Upper lobe of left lung (tissue), 6 donors: ENCODE data around the gene MYBPH. TPM values are rescaled to one million over a fixed set of nuclear protein-coding genes. Genes with fewer than 3 reads are reported as not detected.
A peak's percentile ranks its signal among the peaks of the same experiment; 100 is the strongest.

Experiments
- ATAC-seq, 2 donors: fragments of 200-7000 bp; cut with Tn5 transposase; one replicate each; pipeline ENCODE4 v1.9.1; 2022; ENCODE audit warnings: mild to moderate bottlenecking in 2 of 2, moderate library complexity in 2 of 2; ENCODE audit not compliant: low FRiP score in 2 of 2
- DNase-seq, 2 donors: peaks; one replicate each; pipeline ENCODE4 v3.0.0-alpha.2; 2019 to 2020
- H3K27ac ChIP-seq, 4 donors: fragments of 200-600 bp; sonication (generic); one replicate each; pipeline ENCODE4 v1.5.1; 2016 to 2019
- H3K27me3 ChIP-seq, 4 donors: fragments of 200-600 bp; sonication (generic); one replicate each; pipeline ENCODE4 v1.5.1; 2017 to 2019
- H3K36me3 ChIP-seq, 4 donors: fragments of 200-600 bp; sonication (generic); one replicate each; pipeline ENCODE4 v1.5.1; 2016 to 2019
- H3K4me1 ChIP-seq, 4 donors: fragments of 200-600 bp; sonication (generic); one replicate each; pipeline ENCODE4 v1.5.1; 2018 to 2019
- H3K4me3 ChIP-seq, 4 donors: fragments of 200-600 bp; sonication (generic); one replicate each; pipeline ENCODE4 v1.5.1; 2017 to 2019; ENCODE audit warnings: mild to moderate bottlenecking in 2 of 4, moderate library complexity in 1 of 4
- H3K9me3 ChIP-seq, 4 donors: fragments of 200-600 bp; sonication (generic); one replicate each; pipeline ENCODE4 v1.5.1; 2018 to 2019
- EP300 ChIP-seq, 4 donors: sonication (generic); formaldehyde crosslinking; IDR thresholded peaks; one replicate each; pipeline ENCODE4 v1.5.1; 2017; ENCODE audit warnings: antibody characterized with exemption in 4 of 4, control low read depth in 2 of 4
- POLR2A ChIP-seq, 4 donors: fragments of 450-650 bp; IDR thresholded peaks; one replicate each; pipeline ENCODE4 v1.5.1; 2016 to 2017; ENCODE audit warnings: antibody characterized with exemption in 4 of 4, mild to moderate bottlenecking in 2 of 4
- POLR2AphosphoS5 ChIP-seq, 2 donors: sonication (generic); formaldehyde crosslinking; IDR thresholded peaks; one replicate each; pipeline ENCODE4 v1.5.1; 2017; ENCODE audit warnings: antibody characterized with exemption in 2 of 2
- WGBS, 2 donors: methylation state at CpG; one replicate each; pipeline ENCODE4 v1.1.5; 2017 to 2018; 5-methylcytosine and 5-hydroxymethylcytosine counted together
- total RNA-seq, 6 donors: library from RNA; depleted of rRNA in 4 of 6; stranded (reverse); fragments of >200 nt in 4 of 6; gene quantifications; one replicate each; pipeline versions ENCODE4 v1.1.0 to v1.2.1, GENCODE V29; 2016 to 2021
- TF ChIP-seq, protein P1 (sequence below), 6 experiments: fragments of 450-650 bp in 4 of 6; fragments of 200-600 bp in 2 of 6; sonication (generic) in 2 of 6; IDR thresholded peaks; one replicate each; pipeline ENCODE4 v1.5.1; 2016 to 2019; ENCODE audit warnings: antibody characterized with exemption in 6 of 6
- donor health status: DM: no; HTN: no; CAD: no; lungs with moderate emphysema.
- donor health status: DM: no; HTN: yes; CAD: no; lungs with severe emphysema.

MYBPH gene
- total RNA-seq, 6 donors from 2014 or later, result 0.13 to 0.39 (median 0.15) TPM; not detected in 3

GRCh38 chr1:203210350-203210749 lies 34.7 kb upstream of the MYBPH start:
- no peak for ATAC-seq

GRCh38 chr1:203208181-203208580 lies 32.6 kb upstream of the MYBPH start:
- no peak for DNase-seq
- H3K27ac ChIP-seq, result no peak overlapping the region
- no peak for TF ChIP-seq EP300 (IDR thresholded peaks at IDR 0.05)
- WGBS, 2 donors, result 86% methylated on average over 1 of the region's 1 CpG
- H3K4me3 ChIP-seq, result no peak overlapping the region
- ATAC-seq, result no peak
- H3K9me3 ChIP-seq, result no peaks in the 10 kb centered on the region
- peaks cover 0 to 13% (median 5%) of the 10 kb centered on the region in 4 donors for H3K4me1 ChIP-seq
- no peaks in the 10 kb centered on the region for H3K27me3 ChIP-seq
- no peaks in the 10 kb centered on the region for H3K36me3 ChIP-seq

More at GRCh38 chr1:203210350-203210749, 34.7 kb upstream of the MYBPH start:
- Histone ChIP-seq H3K9me3 (no peaks in the 10 kb centered on the region), H3K27me3 (no peaks in the 10 kb centered on the region), H3K4me1 (peaks cover 0 to 13% (median 6%) of the 10 kb centered on the region in 4 donors), H3K27ac (no peak overlapping the region), H3K4me3 (no peak overlapping the region), H3K36me3 (no peaks in the 10 kb centered on the region)
- TF ChIP-seq POLR2AphosphoS5 (IDR thresholded peaks at IDR 0.05) (no peak), POLR2A (IDR thresholded peaks at IDR 0.05) (no peak), EP300 (IDR thresholded peaks at IDR 0.05) (no peak)
- TF ChIP-seq, protein P1, sequence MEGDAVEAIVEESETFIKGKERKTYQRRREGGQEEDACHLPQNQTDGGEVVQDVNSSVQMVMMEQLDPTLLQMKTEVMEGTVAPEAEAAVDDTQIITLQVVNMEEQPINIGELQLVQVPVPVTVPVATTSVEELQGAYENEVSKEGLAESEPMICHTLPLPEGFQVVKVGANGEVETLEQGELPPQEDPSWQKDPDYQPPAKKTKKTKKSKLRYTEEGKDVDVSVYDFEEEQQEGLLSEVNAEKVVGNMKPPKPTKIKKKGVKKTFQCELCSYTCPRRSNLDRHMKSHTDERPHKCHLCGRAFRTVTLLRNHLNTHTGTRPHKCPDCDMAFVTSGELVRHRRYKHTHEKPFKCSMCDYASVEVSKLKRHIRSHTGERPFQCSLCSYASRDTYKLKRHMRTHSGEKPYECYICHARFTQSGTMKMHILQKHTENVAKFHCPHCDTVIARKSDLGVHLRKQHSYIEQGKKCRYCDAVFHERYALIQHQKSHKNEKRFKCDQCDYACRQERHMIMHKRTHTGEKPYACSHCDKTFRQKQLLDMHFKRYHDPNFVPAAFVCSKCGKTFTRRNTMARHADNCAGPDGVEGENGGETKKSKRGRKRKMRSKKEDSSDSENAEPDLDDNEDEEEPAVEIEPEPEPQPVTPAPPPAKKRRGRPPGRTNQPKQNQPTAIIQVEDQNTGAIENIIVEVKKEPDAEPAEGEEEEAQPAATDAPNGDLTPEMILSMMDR (IDR thresholded peaks at IDR 0.05), result no peak
- no peak for DNase-seq

- WGBS, 2 donors, result 68 to 78% methylated on average over 2 of the region's 2 CpGs
These were observed 32.1 kb upstream of the MYBPH start for GRCh38 chr1:203207751-203208150.

GRCh38 chr1:203206129-203206687 lies 30.6 kb upstream of the MYBPH start:
- WGBS, 2 donors, result 60 to 69% methylated on average over 4 to 5 of the region's 5 CpGs
- no peaks in the 10 kb centered on the region for H3K9me3 ChIP-seq
- peaks cover 0 to 23% (median 5%) of the 10 kb centered on the region in 4 donors for H3K4me1 ChIP-seq
- no peak for TF ChIP-seq EP300 (IDR thresholded peaks at IDR 0.05)
- no peak for TF ChIP-seq POLR2AphosphoS5 (IDR thresholded peaks at IDR 0.05)
- TF ChIP-seq, protein P1 (IDR thresholded peaks at IDR 0.05), result no peak
- TF ChIP-seq POLR2A (IDR thresholded peaks at IDR 0.05), result no peak
- DNase-seq (no peak), ATAC-seq (peak in 1 of 2 donors; percentile 9)
- H3K36me3 ChIP-seq, result no peaks in the 10 kb centered on the region
- H3K4me3 ChIP-seq, result no peak overlapping the region
- no peaks in the 10 kb centered on the region for H3K27me3 ChIP-seq
- no peak overlapping the region for H3K27ac ChIP-seq

More at GRCh38 chr1:203207751-203208150, 32.1 kb upstream of the MYBPH start:
- Histone ChIP-seq H3K4me1 (peaks cover 0 to 14% (median 9%) of the 10 kb centered on the region in 4 donors), H3K36me3 (no peaks in the 10 kb centered on the region), H3K27me3 (no peaks in the 10 kb centered on the region), H3K9me3 (no peaks in the 10 kb centered on the region), H3K4me3 (no peak overlapping the region), H3K27ac (no peak overlapping the region)
- TF ChIP-seq EP300 (IDR thresholded peaks at IDR 0.05) (no peak), POLR2AphosphoS5 (IDR thresholded peaks at IDR 0.05) (no peak), POLR2A (IDR thresholded peaks at IDR 0.05) (no peak)
- TF ChIP-seq, protein P1 (IDR thresholded peaks at IDR 0.05), result no peak
- no peak for ATAC-seq
- DNase-seq, result no peak

GRCh38 chr1:203204756-203205155 lies 29.1 kb upstream of the MYBPH start:
- DNase-seq, result no peak
- 86 to 89% methylated on average over 2 of the region's 2 CpGs for WGBS, 2 donors

More at GRCh38 chr1:203204756-203205155, 29.1 kb upstream of the MYBPH start:
- ATAC-seq, result no peak
- Histone ChIP-seq H3K27me3 (no peaks in the 10 kb centered on the region), H3K36me3 (no peaks in the 10 kb centered on the region), H3K4me1 (peaks cover 4 to 34% (median 10%) of the 10 kb centered on the region in 4 donors), H3K4me3 (no peak overlapping the region), H3K9me3 (no peaks in the 10 kb centered on the region), H3K27ac (no peak overlapping the region)
- TF ChIP-seq, protein P1 (IDR thresholded peaks at IDR 0.05), result no peak
- no peak for TF ChIP-seq POLR2AphosphoS5 (IDR thresholded peaks at IDR 0.05)
- no peak for TF ChIP-seq EP300 (IDR thresholded peaks at IDR 0.05)
- no peak for TF ChIP-seq POLR2A (IDR thresholded peaks at IDR 0.05)
